GM18873 (cell line): ENCODE results near the gene GRHL1.
"Not testable (repeated sequence)": the region's sequence is repeated elsewhere in the genome, so short reads cannot be mapped to it uniquely, and the experiment has no call there.

Experiments
- ATAC-seq: cut with Tn5 transposase; IDR thresholded peaks from one replicate; pipeline ENCODE4 v1.9.1; 2021; ENCODE audit warnings: mild to moderate bottlenecking, moderate library complexity, moderate number of reproducible peaks; ENCODE audit not compliant: unreplicated experiment, low FRiP score

GRHL1 gene

DNA sequence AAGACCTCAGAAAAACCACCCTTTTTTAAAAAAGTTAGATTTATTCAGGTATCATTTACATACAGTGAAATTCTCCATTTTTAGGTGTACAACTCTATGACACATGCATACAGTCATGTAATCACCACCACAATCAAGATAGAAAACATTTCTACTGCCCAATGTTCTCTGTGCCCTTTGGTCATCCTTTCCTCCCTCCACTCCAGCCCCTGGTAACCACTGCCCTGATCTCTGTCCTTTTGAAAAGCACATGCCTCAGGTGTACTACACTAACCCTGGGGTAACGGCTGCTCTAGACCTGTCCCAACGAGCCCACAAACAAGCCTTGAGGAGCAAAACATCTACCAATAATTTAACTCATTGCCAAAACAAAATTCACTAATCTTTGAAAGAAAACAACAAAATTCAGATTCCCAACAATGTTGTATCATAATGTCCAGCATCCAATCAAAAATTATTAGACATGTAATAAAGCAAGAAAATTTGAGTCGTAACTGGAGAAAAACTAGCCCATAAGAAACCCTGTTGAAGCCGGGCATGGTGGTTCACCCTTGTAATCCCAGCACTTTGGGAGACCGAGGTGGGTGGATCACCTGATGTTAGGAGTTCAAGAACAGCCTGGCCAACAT, 65.9 kb downstream of the GRHL1 start:
- no peak for ATAC-seq

GRCh38 chr2:10019174-10019573, 67.7 kb downstream of the GRHL1 start:
- no peak for ATAC-seq

DNA sequence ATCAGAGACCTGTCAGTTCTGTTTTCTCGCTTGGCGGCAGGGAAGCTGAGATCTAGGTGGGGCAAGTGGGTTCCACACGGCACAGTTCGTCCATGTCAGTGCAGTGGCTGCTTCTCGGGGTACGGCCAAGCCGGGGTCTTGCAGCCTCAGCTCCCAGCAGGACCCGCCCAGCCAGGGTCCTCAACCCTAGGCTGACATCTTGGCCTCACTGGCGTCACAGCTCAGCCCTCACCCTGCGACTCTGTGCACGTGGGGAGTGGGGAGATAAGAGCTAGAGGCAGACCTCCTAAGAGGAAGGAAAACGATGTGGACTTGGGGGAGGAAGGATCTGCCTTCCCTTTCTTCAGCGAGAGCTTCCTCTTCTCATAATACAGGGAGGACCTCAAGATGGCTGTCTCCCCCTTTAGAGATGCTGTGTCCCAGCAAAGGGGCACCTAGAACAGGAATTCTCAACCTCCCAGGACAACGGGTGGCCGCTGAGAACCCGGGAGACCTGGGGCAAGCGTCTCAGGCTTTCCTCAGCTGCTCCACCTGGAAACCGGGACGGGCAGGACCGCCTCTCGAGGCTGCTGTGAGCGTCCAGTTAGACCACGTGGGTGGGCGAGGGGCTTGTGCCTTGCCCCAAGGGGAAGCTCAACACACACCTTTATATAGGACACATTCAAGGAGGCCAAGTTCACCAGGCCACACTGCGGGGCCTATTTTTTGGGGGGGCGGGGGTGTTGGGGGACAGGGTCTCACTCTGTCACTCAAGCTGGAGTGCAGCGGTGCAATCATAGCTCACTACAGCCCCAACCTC, 68.3 kb downstream of the GRHL1 start:
- no peak for ATAC-seq

GRCh38 chr2:10022041-10022421, 70.5 kb downstream of the GRHL1 start:
- no peak for ATAC-seq

GRCh38 chr2:10022445-10022844, 71.0 kb downstream of the GRHL1 start:
- no peak for ATAC-seq

- no peak for ATAC-seq
Observed at GRCh38 chr2:10022966-10023662, 71.6 kb downstream of the GRHL1 start.

GRCh38 chr2:10026940-10027569, 75.6 kb downstream of the GRHL1 start:
- ATAC-seq = no peak

DNA sequence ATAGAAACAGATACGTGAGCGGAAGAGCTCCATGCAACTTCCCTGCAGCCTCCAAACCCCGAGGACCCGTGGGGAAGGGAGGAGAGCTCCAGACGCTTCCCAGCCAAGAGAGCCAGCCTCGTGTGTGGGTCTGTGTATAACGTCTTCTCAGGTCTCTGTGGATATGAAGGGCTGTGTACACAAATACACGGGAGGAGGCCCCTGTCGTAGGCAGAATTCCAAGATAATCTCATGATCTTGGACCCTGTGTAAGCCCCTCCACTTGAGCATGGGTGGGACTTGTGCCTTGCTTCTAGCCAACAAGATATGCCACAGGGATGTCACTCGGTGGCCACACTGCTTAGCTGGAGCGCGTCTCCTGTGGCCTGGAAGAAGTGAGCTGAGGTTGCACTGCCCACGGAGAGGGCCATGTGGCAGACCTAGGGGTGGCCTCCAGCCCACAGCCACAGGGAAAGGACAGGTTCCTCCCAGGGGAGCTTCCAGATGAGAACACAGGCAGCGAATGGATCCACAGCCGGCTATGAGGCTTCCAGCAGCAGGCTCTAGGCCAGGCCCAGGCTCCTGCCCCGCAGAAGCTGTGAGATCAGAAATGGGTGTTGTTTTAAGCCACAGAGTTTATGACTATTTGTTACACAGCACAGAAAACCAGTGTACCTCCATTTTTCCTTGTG, 76.3 kb downstream of the GRHL1 start:
- ATAC-seq = no peak

DNA sequence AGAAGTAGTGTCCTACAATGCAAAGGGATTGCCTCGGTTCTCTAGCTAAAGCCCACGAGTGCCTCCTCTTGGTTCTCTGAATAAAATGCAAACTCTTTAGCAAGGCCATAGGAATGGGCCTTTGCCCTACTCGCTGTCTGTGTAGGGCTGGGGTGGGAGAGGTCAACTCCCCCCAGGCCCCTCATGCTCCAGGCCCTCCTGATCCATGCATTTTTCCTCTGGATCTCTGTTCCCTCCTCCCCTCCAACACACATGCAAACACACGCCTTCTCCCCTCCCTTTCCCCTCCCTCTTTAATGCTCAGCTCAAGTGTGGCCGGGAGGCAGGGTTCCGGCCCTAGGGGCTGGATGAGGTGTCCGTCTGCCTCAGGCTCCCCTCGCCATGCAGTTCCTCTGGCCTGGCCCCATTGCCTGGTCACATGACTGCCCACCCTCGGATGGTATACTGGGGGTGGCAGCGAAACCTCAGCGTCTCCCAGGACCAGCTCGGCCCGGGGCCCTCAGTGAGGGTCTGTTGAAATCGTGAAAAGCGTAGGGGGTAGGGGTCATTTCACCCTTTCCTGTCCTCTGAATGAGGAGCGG, 77.0 kb downstream of the GRHL1 start:
- ATAC-seq = no peak

DNA sequence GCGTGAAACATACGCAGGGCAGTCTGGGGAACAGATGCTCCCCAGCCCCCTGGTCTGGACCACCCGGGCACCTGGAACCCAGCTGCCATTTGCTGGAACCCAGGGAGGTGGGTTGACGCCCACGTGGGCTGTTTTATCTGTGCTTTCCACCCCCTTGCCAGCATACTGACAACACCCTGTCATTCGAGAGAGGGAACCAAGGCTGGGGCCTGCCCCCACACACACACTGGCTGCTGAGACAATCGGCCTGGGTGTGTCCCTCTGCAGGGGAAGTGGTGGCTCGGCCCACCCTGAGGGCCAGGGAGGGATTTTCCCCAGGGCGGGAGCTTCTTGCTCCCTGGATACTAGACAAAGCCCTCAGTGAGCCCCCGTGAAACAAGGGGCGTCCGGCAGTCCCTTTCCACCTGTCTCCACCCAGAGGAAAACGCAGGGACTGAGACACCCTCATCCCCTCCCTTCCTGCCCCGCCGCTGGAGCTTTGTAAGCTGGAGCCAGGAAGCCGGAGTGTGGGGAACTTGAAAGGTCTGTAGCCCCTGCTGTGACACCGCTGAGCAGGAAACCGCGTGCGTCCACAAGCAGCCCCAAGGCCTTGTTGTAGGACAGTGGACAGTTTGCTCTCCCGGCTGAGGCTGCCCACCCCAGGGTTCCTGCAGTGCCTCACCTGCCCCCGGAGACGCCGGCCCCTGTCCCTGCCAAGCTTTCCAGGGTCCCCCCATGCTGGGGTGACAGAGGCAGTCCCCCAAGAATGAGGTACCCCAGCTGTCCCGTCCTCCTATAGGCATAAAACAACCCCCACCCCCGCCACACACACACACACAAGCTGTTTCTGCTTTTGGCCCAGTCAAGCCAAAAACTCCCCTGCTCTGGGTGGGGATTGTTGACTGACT, 77.7 kb downstream of the GRHL1 start:
- ATAC-seq = no peak

DNA sequence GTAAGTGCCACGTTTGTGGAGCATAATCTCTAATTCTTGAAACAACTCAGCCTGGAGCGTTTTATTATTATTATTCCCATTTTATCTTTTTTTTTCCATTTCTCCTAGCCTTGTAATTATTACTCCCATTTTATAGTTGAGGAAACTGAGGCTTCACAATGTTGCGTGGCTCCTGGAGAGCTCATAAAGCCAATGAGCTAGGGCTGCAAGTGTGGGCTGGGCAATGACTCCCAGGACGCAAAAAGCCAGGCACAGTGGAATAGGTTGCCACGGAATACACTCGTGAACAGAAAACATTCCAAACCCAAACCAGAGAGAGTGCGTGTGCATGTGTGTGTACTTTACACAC, 78.4 kb downstream of the GRHL1 start:
- ATAC-seq = no peak

- ATAC-seq = no peak
Observed at GRCh38 chr2:10030311-10030736, 78.8 kb downstream of the GRHL1 start.

DNA sequence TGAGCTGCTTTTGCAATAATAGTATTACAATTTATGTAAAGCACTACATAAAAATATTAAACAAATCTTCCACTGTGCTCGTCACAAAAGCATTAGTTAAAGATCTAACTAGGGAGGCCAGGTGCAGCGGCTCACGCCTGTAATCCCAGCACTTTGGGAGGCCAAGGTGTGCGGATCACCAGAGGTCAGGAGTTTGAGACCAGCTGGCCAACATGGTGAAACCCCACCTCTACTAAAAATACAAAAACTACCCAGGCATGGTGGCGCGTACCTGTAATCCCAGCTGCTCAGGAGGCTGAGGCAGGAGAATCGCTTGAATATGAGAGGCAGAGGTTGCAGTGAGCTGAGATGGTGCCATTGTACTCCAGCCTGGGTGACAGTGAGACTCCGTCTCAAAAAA, 79.3 kb downstream of the GRHL1 start:
- ATAC-seq = not testable (repeated sequence)

GRCh38 chr2:10031886-10032745, 80.6 kb downstream of the GRHL1 start:
- ATAC-seq = no peak

- no peak for ATAC-seq
Observed at GRCh38 chr2:10032746-10033105, 81.2 kb downstream of the GRHL1 start.

DNA sequence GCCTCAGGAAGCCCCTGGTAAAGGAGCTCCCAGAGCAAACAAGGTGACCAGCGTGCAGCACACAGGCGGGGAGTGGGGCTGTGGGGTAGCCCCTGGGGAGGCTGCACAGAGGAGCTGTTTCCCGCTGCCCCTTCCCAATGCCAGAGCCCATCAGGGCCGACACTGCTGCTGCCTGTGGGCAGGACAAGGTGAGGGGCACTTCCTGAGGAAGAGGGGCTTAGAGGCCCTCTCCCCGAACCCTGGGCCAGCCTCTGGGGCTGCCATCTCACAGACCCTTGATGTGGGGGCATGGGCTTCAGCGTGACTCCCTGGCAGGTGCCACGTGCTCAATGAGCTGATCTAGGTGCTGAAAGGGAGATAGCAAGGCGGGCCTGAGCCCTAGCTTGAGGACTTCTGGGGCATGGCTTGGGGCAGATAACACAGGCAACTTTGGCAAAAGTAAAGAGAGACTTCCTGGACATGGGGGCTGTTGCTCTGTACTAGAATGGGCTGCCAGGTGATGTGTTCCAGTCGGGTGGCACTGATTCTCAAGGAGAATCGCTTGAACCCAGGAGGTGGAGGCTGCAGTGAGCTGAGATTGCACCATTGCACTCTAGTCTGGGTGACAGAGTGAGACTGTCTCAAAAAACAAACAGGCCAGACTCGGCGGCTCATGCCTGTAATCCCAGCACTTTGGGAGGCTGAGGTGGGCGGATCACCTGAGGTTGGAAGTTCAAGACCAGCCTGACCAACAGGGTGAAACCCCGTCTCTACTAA, 81.9 kb downstream of the GRHL1 start:
- no peak for ATAC-seq

GRCh38 chr2:10034333-10035052, 83.0 kb downstream of the GRHL1 start:
- no peak for ATAC-seq
